Upper lobe of left lung (tissue), 4 donors: Measurements from ENCODE around the gene SLCO4A1.

Experiments used
- CTCF ChIP-seq, 6 experiments: fragments of 450-650 bp in 4 of 6; fragments of 200-600 bp in 2 of 6; sonication (generic) in 2 of 6; IDR thresholded peaks; one replicate each; pipeline ENCODE4 v1.5.1; 2016 to 2019; ENCODE audit warnings: antibody characterized with exemption in 6 of 6
- EP300 ChIP-seq, 4 donors: sonication (generic); formaldehyde crosslinking; IDR thresholded peaks; one replicate each; pipeline ENCODE4 v1.5.1; 2017; ENCODE audit warnings: antibody characterized with exemption in 4 of 4, control low read depth in 2 of 4
- POLR2A ChIP-seq, 4 donors: fragments of 450-650 bp; IDR thresholded peaks; one replicate each; pipeline ENCODE4 v1.5.1; 2016 to 2017; ENCODE audit warnings: antibody characterized with exemption in 4 of 4, mild to moderate bottlenecking in 2 of 4
- POLR2AphosphoS5 ChIP-seq, 2 donors: sonication (generic); formaldehyde crosslinking; IDR thresholded peaks; one replicate each; pipeline ENCODE4 v1.5.1; 2017; ENCODE audit warnings: antibody characterized with exemption in 2 of 2

DNA sequence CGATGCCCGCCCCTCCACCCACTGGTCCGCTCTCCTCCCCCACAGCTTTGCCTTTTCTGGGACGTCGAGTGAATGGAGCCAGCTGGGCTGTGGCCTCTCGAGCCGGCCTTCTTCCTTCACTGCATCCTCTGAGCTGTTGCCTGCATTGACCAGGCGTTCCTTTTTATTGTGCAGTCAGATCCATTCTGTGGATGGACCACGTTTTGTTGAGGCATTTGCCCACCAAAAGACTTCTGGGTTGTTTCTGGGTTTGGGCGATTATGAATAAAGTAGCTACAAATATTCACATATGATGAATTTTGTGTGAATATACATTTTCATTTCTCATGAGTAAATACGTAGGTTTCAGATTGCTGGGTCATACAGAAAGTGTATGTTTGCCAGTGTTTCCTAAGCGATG is 76.2 kb downstream of the SLCO4A1 start:
- TF ChIP-seq POLR2A (IDR thresholded peaks at IDR 0.05) (no peak), CTCF (IDR thresholded peaks at IDR 0.05) (no peak), POLR2AphosphoS5 (IDR thresholded peaks at IDR 0.05) (no peak), EP300 (IDR thresholded peaks at IDR 0.05) (no peak)
